Measurements from ENCODE around the gene WTAP.
A peak's percentile ranks its signal among the peaks of the same experiment; 100 is the strongest.
"Not testable (repeated sequence)": the region's sequence is repeated elsewhere in the genome, so short reads cannot be mapped to it uniquely, and the experiment has no call there.

WTAP gene

DNA sequence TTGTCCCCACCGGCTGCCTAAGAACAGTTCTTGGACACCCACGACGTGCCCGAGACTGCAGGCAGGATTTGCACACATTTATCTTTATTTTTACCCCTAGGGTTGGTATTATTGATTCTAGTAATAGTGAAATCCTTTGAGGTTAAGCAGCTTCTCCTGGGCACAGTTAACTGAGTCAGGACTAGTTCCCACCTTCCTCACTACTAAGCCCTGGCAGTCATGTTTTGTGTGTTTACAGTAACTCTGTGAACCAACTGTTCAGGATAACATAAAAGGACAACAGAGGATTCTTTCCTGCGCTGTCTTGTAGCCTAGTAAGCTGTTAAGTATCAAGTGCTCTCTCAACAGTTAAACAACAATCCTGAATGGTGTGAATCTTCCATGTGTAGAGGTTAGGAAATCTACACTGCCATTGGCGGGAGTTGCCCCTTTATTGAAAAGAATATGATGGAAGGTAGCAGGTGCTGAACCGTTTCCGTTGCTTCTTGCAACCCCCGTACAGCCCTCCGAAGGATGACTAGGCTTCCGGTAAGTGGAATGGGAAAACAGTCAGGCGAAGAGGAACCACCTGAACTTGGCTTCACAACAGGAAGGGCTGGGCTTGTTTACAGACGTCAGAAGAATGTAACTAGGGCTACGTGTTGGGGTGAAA, 33.3 kb upstream of the WTAP start:
- peak; percentile 62 for DNase-seq

DNA sequence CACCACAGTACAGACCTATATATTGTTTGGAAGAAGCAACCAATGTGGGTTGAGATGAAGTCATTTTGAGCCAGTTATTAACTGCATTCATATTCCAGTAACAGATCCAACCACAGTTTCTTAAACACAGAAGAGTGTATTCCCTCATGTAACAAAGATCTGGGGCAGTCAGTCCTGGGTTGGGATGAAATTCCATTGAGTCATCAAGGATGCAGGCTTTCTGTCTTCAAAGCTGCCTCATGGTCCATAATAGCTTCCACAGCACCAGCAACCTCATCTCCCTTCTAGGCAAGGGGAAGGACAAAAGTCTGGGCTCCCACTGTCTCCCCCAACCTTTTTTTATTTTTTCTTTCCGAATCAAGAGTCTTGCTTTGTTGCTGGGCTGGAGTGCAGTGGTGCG, 31.3 kb upstream of the WTAP start:
- no peak for DNase-seq

DNA sequence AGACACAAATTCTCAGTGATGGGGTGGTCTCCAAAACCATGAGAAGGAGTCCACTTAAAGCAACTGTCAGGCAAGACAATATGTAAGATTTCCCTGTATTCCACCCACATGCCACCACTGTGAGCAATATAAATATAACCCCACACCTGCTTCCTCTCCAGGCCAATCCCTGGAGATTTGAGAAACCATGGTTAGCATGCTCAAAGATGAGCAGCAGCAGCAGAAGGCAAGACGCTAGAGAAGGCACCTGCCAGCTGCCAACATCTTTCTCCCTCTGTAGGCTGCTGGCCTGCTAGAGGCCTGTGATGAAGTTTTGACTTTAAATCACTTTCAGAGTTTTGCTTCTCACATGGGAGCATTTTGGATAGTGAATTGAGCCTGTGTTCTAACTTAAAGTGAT, 26.3 kb upstream of the WTAP start:
- DNase-seq: no peak

DNA sequence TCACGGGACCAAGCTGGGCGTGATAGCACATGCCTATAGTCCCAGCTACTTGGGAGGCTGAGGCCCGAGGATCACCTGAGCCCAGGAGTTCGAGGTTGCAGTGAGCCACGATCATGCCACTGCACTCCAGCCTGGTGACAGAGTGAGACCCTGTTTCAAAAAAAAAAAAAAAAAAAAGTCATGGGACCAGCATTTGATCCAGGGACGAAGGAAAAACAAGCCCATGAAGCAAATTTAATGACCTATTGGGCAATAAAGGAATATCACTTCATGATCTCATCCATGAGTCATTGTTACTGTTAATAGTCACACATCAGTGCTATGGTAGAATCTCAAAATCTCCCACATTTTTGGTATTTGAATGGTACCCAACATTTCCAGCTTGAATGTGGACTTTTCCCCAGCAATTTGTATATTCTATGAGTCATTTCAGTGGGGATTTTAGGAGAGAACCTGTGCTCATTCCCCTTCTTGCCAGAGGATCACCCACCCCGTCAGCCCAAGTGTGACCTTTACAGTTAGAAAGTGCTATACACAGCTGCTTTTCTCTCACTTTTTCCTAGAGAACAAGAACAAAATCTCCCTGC, 25.8 kb upstream of the WTAP start:
- DNase-seq: no peak

DNA sequence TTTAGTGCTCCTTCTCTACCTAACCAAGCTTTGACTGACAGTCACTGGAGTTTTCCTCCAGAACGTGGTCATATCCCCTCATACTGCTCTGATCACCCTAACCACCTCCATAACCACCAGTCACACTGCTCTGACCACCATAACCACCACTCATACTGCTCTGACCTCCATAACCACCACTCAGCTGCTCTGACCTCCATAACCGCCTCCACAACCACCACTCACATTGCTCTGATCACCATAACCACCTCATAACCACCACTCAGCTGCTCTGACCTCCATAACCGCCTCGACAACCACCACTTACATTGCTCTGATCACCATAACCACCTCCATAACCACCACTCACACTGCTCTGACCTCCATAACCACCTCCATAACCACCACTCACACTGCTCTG, 16.7 kb upstream of the WTAP start:
- DNase-seq: not testable (repeated sequence)

DNA sequence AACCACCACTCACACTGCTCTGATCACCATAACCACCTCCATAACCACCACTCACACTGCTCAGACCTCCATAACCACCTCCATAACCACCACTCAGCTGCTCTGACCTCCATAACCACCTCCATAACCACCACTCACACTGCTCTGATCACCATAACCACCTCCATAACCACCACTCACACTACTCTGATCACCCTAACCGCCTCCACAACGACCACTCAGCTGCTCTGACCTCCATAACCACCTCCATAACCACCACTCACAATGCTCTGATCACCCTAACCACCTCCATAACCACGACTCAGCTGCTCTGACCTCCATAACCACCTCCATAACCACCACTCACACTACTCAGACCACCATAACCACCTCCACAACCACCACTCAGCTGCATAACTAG, 14.9 kb upstream of the WTAP start:
- DNase-seq: not testable (repeated sequence)

DNA sequence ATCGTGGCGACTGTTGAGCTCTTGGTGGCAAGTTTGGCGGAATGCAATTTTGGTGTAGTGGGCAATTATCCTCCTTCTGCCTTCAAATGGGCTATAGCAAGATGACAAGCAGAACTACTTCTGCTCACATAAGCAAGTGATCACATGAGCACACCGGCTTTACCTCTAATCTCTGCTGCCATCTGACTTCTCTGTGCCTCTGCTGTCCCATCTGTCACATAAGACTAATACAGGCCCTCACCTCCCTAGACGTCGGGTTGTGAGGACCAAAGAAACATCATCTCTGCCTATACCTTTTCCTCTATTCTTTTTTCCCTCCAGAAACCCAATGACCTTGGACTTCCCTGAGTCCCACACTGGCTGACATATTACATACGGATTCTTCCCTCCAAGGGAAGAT, 13.3 kb upstream of the WTAP start:
- no peak for DNase-seq

DNA sequence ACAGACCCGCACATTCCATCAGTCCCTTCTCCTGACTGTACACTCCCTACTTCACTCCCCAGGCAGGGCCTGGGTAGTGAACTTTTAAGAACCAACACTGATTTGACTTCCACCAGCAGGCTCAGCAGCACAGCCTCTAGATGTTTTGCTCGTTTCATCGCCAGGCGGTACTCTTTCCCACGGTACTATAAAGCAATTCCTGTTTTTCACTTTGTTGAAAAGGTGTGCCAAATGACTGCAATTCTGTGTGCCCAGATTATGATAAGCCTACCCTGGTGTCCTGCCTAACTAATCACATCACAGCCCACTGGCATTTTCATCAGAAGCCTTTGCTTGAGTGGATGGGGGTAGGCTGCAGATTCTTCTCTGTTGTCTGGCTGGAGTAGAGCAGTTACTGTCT, 12.9 kb upstream of the WTAP start:
- DNase-seq: no peak

DNA sequence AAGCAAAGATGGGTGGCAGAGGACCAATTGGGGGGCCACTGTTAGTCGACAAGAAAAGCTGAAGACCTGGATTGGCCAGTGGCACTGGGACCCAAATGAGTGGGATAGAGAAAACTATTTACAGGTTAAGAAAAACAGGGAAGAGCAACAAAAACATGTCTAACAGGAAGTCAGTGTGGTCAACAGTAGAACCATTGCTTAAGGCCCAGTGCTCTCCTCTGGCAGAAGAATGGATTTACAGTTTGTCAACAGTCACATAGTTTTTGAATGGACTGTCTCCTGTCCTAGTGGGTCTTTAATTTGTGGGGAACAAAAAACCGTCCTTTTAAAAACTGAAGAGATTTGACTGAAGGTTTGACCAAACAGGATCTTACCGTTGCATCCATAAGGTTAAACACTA, 12.1 kb upstream of the WTAP start:
- DNase-seq: no peak

DNA sequence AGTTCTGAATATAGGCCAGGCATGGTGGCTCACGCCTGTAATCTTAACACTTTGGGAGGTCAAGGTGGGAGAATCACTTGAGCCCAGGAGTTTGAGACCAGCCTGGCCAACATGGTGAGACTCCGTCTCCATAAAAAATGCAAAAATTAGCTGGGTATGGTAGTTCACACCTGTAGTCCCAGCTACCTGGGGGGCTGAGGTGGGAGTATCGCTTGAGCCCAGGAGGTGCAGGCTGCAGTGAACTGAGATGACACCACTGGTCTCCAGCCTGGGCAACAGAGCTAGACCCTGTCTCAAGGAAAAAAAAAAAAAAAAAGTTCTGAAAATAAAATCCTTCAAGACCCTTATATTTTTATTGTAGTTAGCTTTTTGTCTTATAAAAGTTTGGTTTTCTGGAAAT, 11.7 kb upstream of the WTAP start:
- DNase-seq: no peak

DNA sequence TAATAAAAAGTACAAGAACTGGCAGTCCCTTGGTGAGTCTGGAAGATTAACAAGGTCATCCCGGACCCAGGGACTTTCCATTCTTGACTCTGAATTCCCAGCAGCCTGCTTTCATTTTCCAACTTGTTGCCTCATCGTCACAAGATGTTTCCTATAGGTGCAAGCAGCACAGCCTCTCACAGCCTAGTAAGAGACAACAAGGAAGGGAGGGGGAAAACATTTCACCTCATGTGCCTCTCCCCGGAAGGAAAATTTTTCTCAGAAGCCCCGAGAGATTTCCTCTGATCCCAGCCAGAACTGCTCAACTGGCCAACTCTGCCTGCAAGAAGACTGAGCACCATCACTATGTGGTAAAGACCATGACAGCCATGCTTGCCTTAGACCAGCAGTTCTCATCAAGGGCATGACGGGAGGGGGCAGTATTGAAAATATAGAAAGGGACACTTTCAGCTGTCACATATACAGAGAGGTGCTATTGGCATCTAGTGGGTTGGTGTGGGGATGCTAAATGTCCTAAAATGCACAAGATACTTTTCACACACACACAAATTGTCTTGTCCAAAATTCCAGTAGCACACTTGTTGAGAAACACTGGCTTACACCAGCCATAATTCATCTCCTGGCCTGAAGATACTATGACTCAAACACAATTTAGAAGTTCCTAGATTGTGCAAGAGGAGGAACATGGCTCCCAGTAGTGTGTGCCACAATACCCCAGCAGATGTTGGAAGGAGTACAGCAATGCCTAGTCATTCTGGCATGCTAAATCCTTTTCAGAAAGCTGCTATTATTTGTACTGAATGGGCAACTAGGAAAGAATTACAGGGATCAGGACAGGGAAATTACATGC, 10.8 kb upstream of the WTAP start:
- no peak for DNase-seq

DNA sequence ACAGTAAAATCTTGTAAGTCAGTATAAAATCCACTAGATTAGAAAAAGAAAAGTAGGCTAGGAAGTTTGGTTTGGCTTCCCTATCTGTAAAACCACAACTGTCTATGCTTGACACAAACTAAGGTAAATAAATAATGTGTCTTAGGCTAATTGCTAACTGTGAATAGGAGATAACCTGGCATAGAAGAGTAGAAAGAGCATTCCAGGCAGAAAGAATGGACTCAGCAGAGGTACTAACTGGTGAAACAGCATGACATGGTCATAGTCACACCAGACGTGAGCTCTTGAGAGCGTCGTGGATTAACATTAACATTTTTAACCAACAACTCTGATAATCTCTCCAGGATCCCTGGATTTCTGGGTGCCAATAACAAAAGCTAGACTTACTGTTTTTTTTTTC, 8.7 kb upstream of the WTAP start:
- DNase-seq: no peak

DNA sequence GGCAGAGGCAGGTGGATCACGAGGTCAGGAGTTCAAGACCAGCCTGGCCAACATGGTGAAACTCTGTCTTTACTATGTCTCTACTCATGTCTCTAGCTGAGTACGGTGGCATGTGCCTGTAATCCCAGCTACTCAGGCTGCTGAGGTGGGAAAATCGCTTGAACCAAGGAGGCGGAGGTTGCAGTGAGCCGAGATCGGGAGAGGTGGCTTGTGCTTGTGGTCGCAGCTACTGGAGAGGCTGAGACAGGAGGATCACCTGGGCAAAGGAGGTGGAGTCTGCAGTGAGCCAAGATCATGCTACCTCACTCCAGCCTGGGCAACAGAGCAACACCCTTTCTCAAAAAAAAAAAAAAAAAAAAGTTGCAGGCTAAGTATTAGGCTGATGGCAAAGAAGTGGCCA, 8.0 kb upstream of the WTAP start:
- no peak for DNase-seq

DNA sequence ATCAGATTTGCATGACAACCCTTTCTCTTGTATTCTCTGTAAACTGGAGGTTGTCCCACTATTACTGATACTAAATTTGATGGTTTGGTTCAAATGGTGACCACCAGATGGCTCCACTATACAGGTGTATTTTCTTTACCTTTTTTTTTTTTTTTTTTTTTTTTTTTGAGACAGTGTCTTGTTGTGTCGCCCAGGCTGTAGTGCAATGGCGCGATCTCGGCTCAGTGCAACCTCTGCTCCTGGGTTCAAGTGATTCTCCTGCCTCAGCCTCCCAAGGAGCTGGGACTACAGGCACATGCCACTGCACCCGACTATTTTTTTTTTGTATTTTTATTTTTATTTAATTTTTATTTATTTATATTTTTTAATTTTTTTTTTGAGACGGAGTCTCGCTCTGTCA, 6.6 kb upstream of the WTAP start:
- peak; percentile 63 for DNase-seq

DNA sequence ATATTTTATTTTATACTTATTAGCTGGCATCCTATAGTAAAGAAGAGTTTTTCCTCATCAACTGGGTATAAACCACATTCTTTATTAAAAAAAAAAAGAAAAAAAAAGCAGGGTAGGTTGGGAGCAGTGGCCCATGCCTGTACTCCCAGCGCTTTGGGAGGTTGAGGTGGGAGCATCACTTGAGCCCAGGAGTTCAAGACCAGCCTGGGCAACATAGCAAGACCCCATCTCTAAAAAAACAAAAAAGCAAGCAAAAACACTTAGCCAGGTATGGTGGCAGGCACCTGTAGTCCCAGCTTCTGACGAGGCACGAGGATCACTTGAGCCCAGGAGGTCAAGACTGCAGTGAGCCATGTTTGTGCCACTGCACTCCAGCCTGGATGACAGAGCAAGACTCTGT, 5.3 kb upstream of the WTAP start:
- DNase-seq: not testable (repeated sequence)

DNA sequence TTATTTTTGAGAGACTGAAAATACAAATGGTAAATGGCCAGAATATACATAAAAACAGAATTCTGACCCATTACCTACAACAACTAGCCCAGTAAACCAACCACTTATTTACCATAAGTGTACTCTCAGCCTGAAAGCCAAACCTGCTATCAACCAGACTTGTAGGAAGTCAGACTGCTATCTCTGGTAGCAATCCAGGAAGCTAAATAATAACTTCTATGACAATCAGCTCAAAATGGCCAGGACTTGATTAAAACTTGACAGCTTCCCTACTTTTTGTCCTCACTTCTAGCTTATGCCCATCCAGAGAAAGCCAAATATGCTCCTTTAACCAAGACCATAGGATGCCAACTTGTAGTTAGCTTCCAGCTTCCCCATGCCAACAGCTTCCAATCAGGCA, 4.7 kb upstream of the WTAP start:
- DNase-seq: no peak

DNA sequence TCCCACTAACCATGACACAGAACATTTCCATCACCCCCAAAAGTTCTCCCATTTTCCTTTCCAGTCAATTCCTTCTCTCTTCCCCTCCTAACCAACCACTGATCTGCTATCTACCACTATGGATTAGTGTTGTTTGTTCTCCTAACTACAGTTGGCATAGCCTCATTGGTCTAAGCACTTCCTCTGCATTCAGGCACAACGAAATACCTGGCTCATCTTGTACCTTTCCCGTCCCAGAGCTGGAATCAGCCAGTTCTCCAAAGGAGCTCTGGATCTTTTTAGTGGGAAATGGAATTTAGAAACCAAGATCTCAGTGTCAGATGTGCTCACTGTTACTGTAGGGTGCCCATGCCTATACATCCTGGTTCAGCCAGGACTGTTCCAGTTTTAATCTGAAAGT, 4.0 kb upstream of the WTAP start:
- no peak for DNase-seq

DNA sequence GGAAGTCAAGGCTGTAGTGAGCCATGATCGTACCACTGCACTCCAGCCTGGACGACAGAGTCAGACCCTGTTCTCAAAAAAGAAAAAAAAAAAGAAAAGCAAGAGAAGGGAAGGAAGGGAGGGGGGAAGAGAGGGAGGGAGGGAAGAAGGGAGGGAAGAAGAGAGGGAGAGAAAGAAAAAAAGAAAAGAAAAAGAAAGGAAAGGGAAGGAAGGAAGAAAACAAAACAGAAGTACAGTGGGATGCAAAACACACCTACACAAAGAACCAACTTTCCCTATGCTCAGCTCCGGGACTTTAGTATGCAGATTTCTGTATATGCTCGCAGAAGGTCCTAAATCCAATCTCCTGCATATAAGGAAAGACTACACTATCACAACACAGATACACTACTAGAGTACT, 2.5 kb upstream of the WTAP start:
- no peak for DNase-seq

DNA sequence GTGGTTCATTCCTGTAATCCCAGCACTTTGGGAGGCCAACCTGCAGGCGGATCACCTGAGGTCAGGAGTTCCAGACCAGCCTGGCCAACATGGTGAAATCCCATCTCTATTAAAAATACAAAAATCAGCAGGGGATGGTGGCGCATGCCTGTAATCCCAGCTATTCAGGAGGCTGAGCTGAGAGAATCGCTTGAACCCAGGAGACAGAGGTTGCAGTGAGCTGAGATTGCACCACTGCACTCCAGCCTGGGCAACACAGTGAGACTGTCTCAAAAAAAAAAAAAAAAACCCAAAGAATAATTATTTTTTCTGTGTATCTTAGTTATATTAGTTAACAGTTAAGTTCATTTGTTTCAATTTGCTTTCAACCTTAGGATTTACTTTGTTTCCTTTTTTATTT, 2.1 kb upstream of the WTAP start:
- DNase-seq: not testable (repeated sequence)

DNA sequence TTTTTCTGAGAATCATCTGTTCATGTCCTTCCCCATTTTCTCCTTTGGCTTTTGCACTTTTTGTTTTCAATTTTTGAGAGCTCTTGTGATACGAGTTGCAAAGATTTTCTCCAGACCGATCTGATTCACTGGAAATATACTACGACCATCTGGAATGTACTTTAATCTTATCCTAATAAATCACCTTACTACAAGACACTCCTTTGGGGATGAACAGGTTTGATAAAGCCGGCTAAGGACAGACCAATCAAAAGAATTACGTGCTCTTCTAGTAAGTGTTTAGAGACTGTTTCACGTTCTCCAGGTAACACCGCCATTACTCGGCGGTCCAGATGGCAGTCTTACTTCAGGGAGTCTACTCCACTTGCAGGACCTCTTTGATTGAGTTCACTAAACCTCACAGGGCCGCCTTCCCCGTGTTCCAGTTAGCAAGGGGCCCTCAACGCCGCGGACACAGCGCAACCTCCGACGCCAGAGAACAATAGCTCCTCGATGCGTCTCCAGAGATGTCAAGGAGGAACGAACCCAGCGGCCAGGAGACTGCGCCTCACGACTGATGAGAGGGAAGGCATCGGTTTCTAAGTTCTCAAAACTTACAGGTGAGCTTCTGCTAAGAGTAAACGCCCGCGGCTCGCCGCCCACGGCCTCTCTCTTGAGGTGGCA, 920 bp upstream of the WTAP start:
- DNase-seq: peak; percentile 35

DNA sequence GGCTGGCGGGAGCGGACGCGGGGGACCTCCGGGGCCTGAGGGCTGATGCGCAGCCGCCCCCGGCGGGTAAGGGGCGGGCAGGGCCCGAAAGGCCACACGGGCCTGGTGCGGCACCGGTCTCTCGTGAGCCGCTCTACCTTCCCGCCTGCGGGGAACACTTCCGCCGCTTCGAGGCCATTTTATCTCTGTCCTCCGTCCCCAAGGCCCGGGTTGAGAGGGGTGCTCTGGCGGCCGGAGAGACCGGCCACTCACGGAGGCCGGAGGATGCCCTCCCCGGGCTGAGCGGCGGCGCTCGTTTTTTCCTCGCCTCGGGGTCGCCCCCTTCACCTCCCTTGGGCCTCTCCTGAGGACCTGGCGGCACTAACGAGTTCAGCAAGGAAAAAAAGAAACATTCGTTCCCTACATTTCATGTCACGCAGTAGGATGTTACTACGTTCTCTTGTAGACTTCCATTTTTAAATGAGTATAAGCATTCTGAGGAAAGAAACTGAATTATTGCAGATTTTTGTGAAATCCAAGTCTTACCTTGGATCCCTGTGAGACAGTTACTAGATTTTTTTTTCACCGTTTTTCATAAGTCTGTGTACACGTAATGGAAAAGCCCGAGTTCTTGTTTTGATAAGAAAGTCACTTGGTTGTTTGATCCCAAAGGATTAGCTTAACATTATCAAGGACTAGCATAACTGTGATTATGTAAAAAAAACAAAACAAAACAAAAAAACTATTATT, 575 bp downstream of the WTAP start:
- peak; percentile 34 for DNase-seq

DNA sequence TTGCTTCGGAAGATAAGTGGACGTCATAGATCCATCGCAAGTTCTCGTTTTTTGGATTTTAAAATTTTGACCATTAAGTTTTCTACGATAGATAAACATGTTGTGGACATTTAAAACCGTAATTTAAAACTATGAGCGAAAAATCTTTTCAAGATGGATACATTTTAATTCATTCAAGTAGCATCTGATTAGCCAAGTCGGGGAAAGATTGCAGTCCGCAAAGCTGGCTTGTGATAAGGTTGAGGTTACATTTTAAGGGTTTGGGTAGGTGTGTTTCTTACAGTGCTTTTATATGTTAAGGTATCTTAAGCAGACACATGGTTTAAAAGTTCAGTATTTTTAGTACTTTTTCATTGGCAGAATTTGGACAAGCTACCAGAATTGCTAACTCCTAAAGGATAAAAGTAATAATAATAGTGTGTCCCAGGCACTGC, 1.2 kb downstream of the WTAP start:
- DNase-seq: no peak
